Endothelial cell of umbilical vein (primary cell): ENCODE results near the gene OXNAD1. TPM values are rescaled to one million over a fixed set of nuclear protein-coding genes. Genes with fewer than 3 reads are reported as not detected.
A peak's percentile ranks its signal among the peaks of the same experiment; 100 is the strongest.

Source experiments
- BruUV-seq: library from RNA; stranded (reverse); fragments of 400-500 nt; replicated peaks from 2 replicates; lab custom pipeline; 2021; lab: Mats Ljungman, UMichigan
- CTCF ChIA-PET: fragments of 300-600, 350-600 bp; sonication (Branson Sonifier 250); formaldehyde crosslinking; loops from one replicate; lab custom pipeline; 2021; ENCODE audit warnings: antibody characterized with exemption, inconsistent platforms; lab: Charles Lee
- POLR2A ChIA-PET: fragments of 300-600, 350-600 bp; sonication (Branson Sonifier 250); formaldehyde crosslinking; loops from one replicate; lab custom pipeline; 2021; ENCODE audit warnings: antibody characterized with exemption, inconsistent platforms; lab: Charles Lee
- DNase-seq: peaks from one replicate; pipeline ENCODE4 v3.0.0-alpha.2; 2011; ENCODE audit warnings: low read depth, low spot score
- FAIRE-seq: peaks from 2 replicates; lab custom pipeline; 2011; peaks lifted over from hg19 to GRCh38; lab: Jason Lieb, UNC
- H2AFZ ChIP-seq: 2 replicates; pipeline ENCODE4 v1.6.0; 2012; ENCODE audit warnings: low read depth, low read length, control low read depth, inconsistent platforms
- H3K27ac ChIP-seq: 2 replicates; pipeline ENCODE4 v1.5.1; 2011; ENCODE audit warnings: low read depth, mild to moderate bottlenecking, control low read depth, low read length, moderate library complexity; ENCODE audit not compliant: insufficient read depth
- H3K27me3 ChIP-seq, 2 experiments: 2 replicates each; pipeline versions ENCODE4 v1.6.0 to v1.6.1; 2011; ENCODE audit warnings: low read length in 2 of 2, mixed read lengths in 1 of 2; ENCODE audit not compliant: control insufficient read depth in 2 of 2, insufficient read depth in 2 of 2
- H3K36me3 ChIP-seq, 2 experiments: 2 replicates in 1 of 2; 3 replicates in 1 of 2; pipeline ENCODE4 v1.5.1; 2011; ENCODE audit warnings: low read length in 2 of 2, mild to moderate bottlenecking in 1 of 2, moderate library complexity in 1 of 2; ENCODE audit not compliant: control insufficient read depth in 2 of 2, insufficient read depth in 2 of 2; ENCODE audit errors: extremely low read depth in 1 of 2
- H3K4me1 ChIP-seq: 3 replicates; pipeline ENCODE4 v1.5.1; 2011; ENCODE audit warnings: mild to moderate bottlenecking, low read length; ENCODE audit not compliant: control insufficient read depth, insufficient read depth; ENCODE audit errors: extremely low read depth
- H3K4me2 ChIP-seq: 2 replicates; pipeline ENCODE4 v1.6.1; 2011; ENCODE audit warnings: low read length, control low read depth, mixed read lengths; ENCODE audit not compliant: insufficient read depth
- H3K4me3 ChIP-seq, 3 experiments: fragments of 200-600 bp in 1 of 3; sonication (generic), shearing (Covaris generic) in 1 of 3; replicated peaks in 1 of 3; 2 replicates each; pipeline ENCODE4 v1.5.1; 2011 to 2016; ENCODE audit warnings: control low read depth in 3 of 3, low read length in 3 of 3, mild to moderate bottlenecking in 2 of 3, inconsistent platforms in 1 of 3, low read depth in 1 of 3, moderate library complexity in 1 of 3; ENCODE audit not compliant: insufficient read depth in 1 of 3
- H3K79me2 ChIP-seq: 2 replicates; pipeline ENCODE4 v1.6.0; 2012; ENCODE audit warnings: low read length, inconsistent platforms; ENCODE audit not compliant: control insufficient read depth, insufficient read depth
- H3K9ac ChIP-seq: replicated peaks from 2 replicates; pipeline ENCODE3; 2011; ENCODE audit warnings: low read length, control low read depth; ENCODE audit not compliant: insufficient read depth; ENCODE audit errors: extremely low read depth
- H3K9me1 ChIP-seq: replicated peaks from 3 replicates; pipeline ENCODE4 v1.6.0; 2011; ENCODE audit warnings: mild to moderate bottlenecking, low read length; ENCODE audit not compliant: control insufficient read depth, insufficient read depth; ENCODE audit errors: extremely low read depth
- H3K9me3 ChIP-seq: replicated peaks from 2 replicates; pipeline ENCODE4 v1.5.1; 2012; ENCODE audit warnings: low read length, inconsistent platforms; ENCODE audit not compliant: control insufficient read depth, insufficient read depth
- H4K20me1 ChIP-seq: replicated peaks from 2 replicates; pipeline ENCODE3; 2011; ENCODE audit warnings: mild to moderate bottlenecking, low read length; ENCODE audit not compliant: control insufficient read depth, insufficient read depth; ENCODE audit errors: extremely low read depth
- EZH2 ChIP-seq: IDR thresholded peaks from 2 replicates; pipeline ENCODE4 v1.6.1; 2012; ENCODE audit warnings: borderline replicate concordance, low read depth, mild to moderate bottlenecking, moderate library complexity, low read length, inconsistent platforms; ENCODE audit not compliant: severe bottlenecking
- FOS ChIP-seq: IDR thresholded peaks from 2 replicates; pipeline ENCODE4 v1.6.1; 2011; ENCODE audit warnings: mild to moderate bottlenecking, low read length, moderate library complexity, borderline replicate concordance; ENCODE audit not compliant: insufficient read depth
- GATA2 ChIP-seq: IDR thresholded peaks from 2 replicates; pipeline ENCODE4 v1.7.0; 2011; ENCODE audit warnings: low read depth, mild to moderate bottlenecking, moderate library complexity, mixed read lengths, low read length; ENCODE audit not compliant: insufficient read length, insufficient read depth
- JUN ChIP-seq: IDR thresholded peaks from 2 replicates; pipeline ENCODE4 v1.6.1; 2011; ENCODE audit warnings: borderline replicate concordance, low read depth; ENCODE audit not compliant: insufficient read length, insufficient read depth
- MAX ChIP-seq: IDR thresholded peaks from 2 replicates; pipeline ENCODE4 v1.6.1; 2011; ENCODE audit not compliant: insufficient read depth, insufficient read length
- MYC ChIP-seq: IDR thresholded peaks from one replicate; pipeline ENCODE4 v1.6.1; 2011; ENCODE audit warnings: mild to moderate bottlenecking, low read depth, low read length
- POLR2A ChIP-seq: IDR thresholded peaks from 2 replicates; pipeline ENCODE4 v1.6.1; 2012; ENCODE audit warnings: low read depth, mild to moderate bottlenecking, control low read depth, low read length
- POLR2AphosphoS5 ChIP-seq: IDR thresholded peaks from 2 replicates; pipeline ENCODE4 v1.6.1; 2012; ENCODE audit warnings: low read depth, mild to moderate bottlenecking, control low read depth, low read length, moderate library complexity; ENCODE audit not compliant: insufficient read depth
- dilution Hi-C: fragments of 300-500 bp; cut with MboI; formaldehyde crosslinking; loops from one replicate; pipeline ENCODE4 v1.15.0; 2019; ENCODE audit warnings: low sequenced_read_pairs; ENCODE audit not compliant: extremely low pct_ligation_motif_present
- intact Hi-C: fragments of 100-400 bp; cut with micrococcal nuclease; formaldehyde crosslinking; loops from one replicate; pipeline ENCODE4 v1.10.0; 2022
- polyA plus RNA-seq, 4 experiments: library from polyadenylated mRNA; depleted of rRNA in 3 of 4; stranded (reverse) in 3 of 4; unstranded in 1 of 4; fragments of >200 nt; gene quantifications; 2 replicates each; pipeline versions ENCODE4 v1.2.1 to v1.2.3, GENCODE V29; 2011 to 2012; ENCODE audit warnings: missing spikeins in 1 of 4
- total RNA-seq: library from RNA; stranded (reverse); gene quantifications from 2 replicates; pipeline ENCODE4 v1.2.3, GENCODE V29; 2021
- TF ChIP-seq, protein P1 (sequence below), 2 donors: IDR thresholded peaks; 1 replicate in 1 of 2; 2 replicates in 1 of 2; pipeline ENCODE4 v1.5.1; 2011; ENCODE audit warnings: low read length in 2 of 2, mild to moderate bottlenecking in 2 of 2, moderate library complexity in 2 of 2, control low read depth in 1 of 2, inconsistent platforms in 1 of 2, low read depth in 1 of 2; ENCODE audit not compliant: insufficient read depth in 1 of 2; ENCODE audit errors: extremely low read depth in 1 of 2

Gene OXNAD1
- total and polyA plus RNA-seq, 2 donors (not counting 3 experiments of a cell fraction or from before 2014, with no cell fraction given): 5.5 to 9.7 TPM

- no peaks in the 10 kb centered on the region for H3K79me2 ChIP-seq
- no peaks in the 10 kb centered on the region for H3K9me1 ChIP-seq
- H3K27ac ChIP-seq: peak overlapping the region; percentile 50
- peak overlapping the region; percentile 19 for H2AFZ ChIP-seq
- POLR2A ChIA-PET: no interaction called here
- no peak overlapping the region for H3K4me3 ChIP-seq
- CTCF ChIA-PET: interaction anchor here (0.8 to 2.0 kb wide), 4 partner anchors 9 to 273 kb away, joined by 3 to 18 read pairs (median 10); no protein-coding TSS in a partner anchor
- dilution Hi-C loops: no loop called here
- TF ChIP-seq JUN: no peak
- TF ChIP-seq POLR2AphosphoS5: no peak
- peak; percentile 11 for TF ChIP-seq FOS
- TF ChIP-seq MYC: no peak
- TF ChIP-seq GATA2: no peak
- no peaks in the 10 kb centered on the region for H3K36me3 ChIP-seq
- DNase-seq: peak; percentile 30
- H4K20me1 ChIP-seq: no peaks in the 10 kb centered on the region
- no peaks in the 10 kb centered on the region for H3K27me3 ChIP-seq
- intact Hi-C loops: loop anchor here (1.0 kb wide), 1 partner anchor 12 kb away; the partner anchor contains the start of gene OXNAD1
- FAIRE-seq: peak; percentile 82
- no TSS peak for BruUV-seq
- H3K4me1 ChIP-seq: peaks cover 24% of the 10 kb centered on the region
- no peak overlapping the region for H3K9ac ChIP-seq
- H3K4me2 ChIP-seq: peak overlapping the region; percentile 31
- no peaks in the 10 kb centered on the region for H3K9me3 ChIP-seq
Observed at GRCh38 chr3:16277471-16277870, 12.5 kb downstream of the OXNAD1 start.

DNA sequence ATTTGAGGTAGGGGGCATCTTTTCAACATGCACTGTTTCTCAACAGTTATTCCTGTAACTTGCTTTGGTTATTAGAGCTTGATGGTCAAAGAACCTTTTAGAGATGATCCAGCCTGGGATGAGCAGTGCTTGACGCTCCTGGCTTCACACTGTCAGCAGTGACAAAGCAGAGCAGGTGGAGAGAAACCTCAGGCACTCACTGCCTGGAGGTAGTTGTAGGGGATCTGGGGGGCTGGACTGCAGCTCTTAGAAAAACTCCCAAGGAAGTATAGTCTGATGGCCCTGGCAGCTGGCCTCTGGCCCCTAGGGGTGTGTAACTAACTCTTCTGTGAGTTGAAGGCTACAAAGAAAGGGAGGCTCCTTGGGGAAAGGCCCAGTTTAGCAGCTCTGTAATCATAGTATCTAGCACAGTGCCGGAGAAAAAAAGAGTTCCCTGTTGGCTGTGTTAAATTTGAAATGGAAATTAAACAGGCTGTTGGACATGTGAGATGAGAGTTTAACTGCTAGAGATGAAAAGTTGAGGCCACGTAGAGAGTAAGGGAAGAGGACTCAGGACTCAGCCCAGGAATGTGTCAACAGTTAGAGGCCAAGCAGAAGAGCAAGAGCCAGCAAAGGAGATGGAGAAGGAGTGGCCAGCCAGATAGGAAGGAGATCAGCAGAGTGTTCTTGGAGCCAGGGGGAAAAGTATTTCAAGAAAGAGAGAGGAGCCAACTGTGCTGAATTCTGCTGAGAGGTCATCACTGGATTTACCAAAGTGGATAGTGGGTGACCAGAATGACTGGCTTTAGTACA lies 14.2 kb downstream of the OXNAD1 start:
- no peak overlapping the region for H3K4me2 ChIP-seq
- intact Hi-C loops: no loop called here
- no peak for TF ChIP-seq FOS
- TF ChIP-seq MAX: no peak
- TF ChIP-seq EZH2: no peak
- no peak for TF ChIP-seq GATA2
- TF ChIP-seq MYC: no peak
- no peak for TF ChIP-seq JUN
- TF ChIP-seq, protein P1, sequence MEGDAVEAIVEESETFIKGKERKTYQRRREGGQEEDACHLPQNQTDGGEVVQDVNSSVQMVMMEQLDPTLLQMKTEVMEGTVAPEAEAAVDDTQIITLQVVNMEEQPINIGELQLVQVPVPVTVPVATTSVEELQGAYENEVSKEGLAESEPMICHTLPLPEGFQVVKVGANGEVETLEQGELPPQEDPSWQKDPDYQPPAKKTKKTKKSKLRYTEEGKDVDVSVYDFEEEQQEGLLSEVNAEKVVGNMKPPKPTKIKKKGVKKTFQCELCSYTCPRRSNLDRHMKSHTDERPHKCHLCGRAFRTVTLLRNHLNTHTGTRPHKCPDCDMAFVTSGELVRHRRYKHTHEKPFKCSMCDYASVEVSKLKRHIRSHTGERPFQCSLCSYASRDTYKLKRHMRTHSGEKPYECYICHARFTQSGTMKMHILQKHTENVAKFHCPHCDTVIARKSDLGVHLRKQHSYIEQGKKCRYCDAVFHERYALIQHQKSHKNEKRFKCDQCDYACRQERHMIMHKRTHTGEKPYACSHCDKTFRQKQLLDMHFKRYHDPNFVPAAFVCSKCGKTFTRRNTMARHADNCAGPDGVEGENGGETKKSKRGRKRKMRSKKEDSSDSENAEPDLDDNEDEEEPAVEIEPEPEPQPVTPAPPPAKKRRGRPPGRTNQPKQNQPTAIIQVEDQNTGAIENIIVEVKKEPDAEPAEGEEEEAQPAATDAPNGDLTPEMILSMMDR (IDR thresholded peaks at IDR 0.05; ENCODE audit: extremely low read depth in 1 of 2, insufficient read depth in 1 of 2, low read depth in 1 of 2, low read length in 2 of 2): no peak
- no peak for TF ChIP-seq POLR2A
- TF ChIP-seq POLR2AphosphoS5: no peak
- FAIRE-seq (no peak), DNase-seq (no peak)
- no TSS peak for BruUV-seq
- no peak overlapping the region for H3K27ac ChIP-seq
- H3K4me3 ChIP-seq: no peak overlapping the region
- H3K9me3 ChIP-seq: no peaks in the 10 kb centered on the region
- H3K79me2 ChIP-seq: no peaks in the 10 kb centered on the region
- no peaks in the 10 kb centered on the region for H3K36me3 ChIP-seq
- no peaks in the 10 kb centered on the region for H4K20me1 ChIP-seq
- CTCF ChIA-PET: interaction anchor here (0.7 to 2.7 kb wide), 3 partner anchors 11 to 12 kb away, joined by 4 to 26 read pairs (median 5); no protein-coding TSS in a partner anchor
- H3K9me1 ChIP-seq: no peaks in the 10 kb centered on the region
- peaks cover 24% of the 10 kb centered on the region for H3K4me1 ChIP-seq
- POLR2A ChIA-PET: no interaction called here
- H2AFZ ChIP-seq: no peak overlapping the region
- dilution Hi-C loops: no loop called here
- H3K27me3 ChIP-seq: no peaks in the 10 kb centered on the region
- no peak overlapping the region for H3K9ac ChIP-seq
